SK-N-SH (cell line): Measurements from ENCODE around the gene PRDM13. TPM values are rescaled to one million over a fixed set of nuclear protein-coding genes. Genes with fewer than 3 reads are reported as not detected.

ENCODE experiments used
- CTCF ChIA-PET: fragments of 300-600, 350-600 bp; formaldehyde crosslinking; extraction: SDS; loops from one replicate; lab custom pipeline; 2021; lab: Yijun Ruan, JAX
- POLR2A ChIA-PET: fragments of 350-600 bp; sonication (Branson Sonifier 250); formaldehyde crosslinking; extraction: SDS; loops from one replicate; lab custom pipeline; 2020; ENCODE audit warnings: antibody characterized with exemption, inconsistent platforms; lab: Yijun Ruan, JAX
- DNase-seq: peaks from one replicate; pipeline ENCODE4 v3.0.0; 2012
- H2AFZ ChIP-seq: fragments of 200-600 bp; sonication (generic); 2 replicates; pipeline ENCODE4 v1.8.1; 2016; ENCODE audit warnings: antibody characterized with exemption, mild to moderate bottlenecking, low read depth
- H3F3A ChIP-seq: fragments of 200-600 bp; sonication (generic); replicated peaks from 2 replicates; pipeline ENCODE3; 2016; ENCODE audit warnings: antibody characterized with exemption, mild to moderate bottlenecking; ENCODE audit not compliant: insufficient read depth
- H3K27ac ChIP-seq, 2 experiments: fragments of 200-500 bp in 1 of 2; fragments of 200-600 bp in 1 of 2; sonication (Bioruptor generic) in 1 of 2; sonication (generic), shearing (Covaris generic) in 1 of 2; 2 replicates each; pipeline versions ENCODE4 v1.5.1 to v1.6.1; 2014 to 2016; ENCODE audit warnings: low read depth in 2 of 2, inconsistent platforms in 1 of 2, low read length in 1 of 2, mild to moderate bottlenecking in 1 of 2, mixed read lengths in 1 of 2
- H3K27me3 ChIP-seq: fragments of 200-600 bp; sonication (generic), shearing (Covaris generic); 2 replicates; pipeline ENCODE4 v1.6.1; 2016; ENCODE audit warnings: mixed run types; ENCODE audit not compliant: insufficient read depth
- H3K36me3 ChIP-seq, 2 experiments: fragments of 200-500 bp in 1 of 2; fragments of 200-600 bp in 1 of 2; sonication (Bioruptor generic) in 1 of 2; sonication (generic) in 1 of 2; replicated peaks in 1 of 2; 2 replicates each; pipeline versions ENCODE3 to v1.5.1; 2014 to 2016; ENCODE audit warnings: low read length in 1 of 2, mild to moderate bottlenecking in 1 of 2; ENCODE audit not compliant: insufficient read depth in 2 of 2, control insufficient read depth in 1 of 2
- H3K4me1 ChIP-seq, 2 experiments: fragments of 200-500 bp in 1 of 2; fragments of 200-600 bp in 1 of 2; sonication (Bioruptor generic) in 1 of 2; sonication (generic), shearing (Covaris generic) in 1 of 2; 2 replicates each; pipeline versions ENCODE4 v1.5.1 to v1.6.1; 2014 to 2016; ENCODE audit warnings: low read depth in 1 of 2, low read length in 1 of 2, mixed run types in 1 of 2; ENCODE audit not compliant: insufficient read depth in 2 of 2, control insufficient read depth in 1 of 2
- H3K4me2 ChIP-seq: fragments of 200-600 bp; sonication (generic), shearing (Covaris generic); 2 replicates; pipeline ENCODE4 v1.6.1; 2017; ENCODE audit warnings: mixed run types
- H3K4me3 ChIP-seq, 2 experiments: fragments of 200-500 bp in 1 of 2; fragments of 200-600 bp in 1 of 2; sonication (Bioruptor generic) in 1 of 2; sonication (generic), shearing (Covaris generic) in 1 of 2; 2 replicates each; pipeline versions ENCODE4 v1.5.1 to v1.8.1; 2014 to 2016; ENCODE audit warnings: low read depth in 2 of 2, inconsistent platforms in 1 of 2, low read length in 1 of 2, mild to moderate bottlenecking in 1 of 2, mixed read lengths in 1 of 2, moderate library complexity in 1 of 2
- H3K79me2 ChIP-seq: fragments of 200-600 bp; sonication (generic); 2 replicates; pipeline ENCODE4 v1.8.1; 2017; ENCODE audit warnings: mild to moderate bottlenecking; ENCODE audit not compliant: insufficient read depth
- H3K9ac ChIP-seq: fragments of 200-600 bp; sonication (generic); 2 replicates; pipeline ENCODE4 v1.6.1; 2017; ENCODE audit warnings: mixed run types
- H3K9me2 ChIP-seq: fragments of 200-600 bp; sonication (generic); 2 replicates; pipeline ENCODE4 v1.6.1; 2017; ENCODE audit warnings: mixed run types
- H3K9me3 ChIP-seq: fragments of 200-600 bp; sonication (generic); 2 replicates; pipeline ENCODE4 v1.6.1; 2017; ENCODE audit warnings: mixed run types, mild to moderate bottlenecking, moderate library complexity
- H4K20me1 ChIP-seq: fragments of 200-600 bp; sonication (generic); 2 replicates; pipeline ENCODE4 v1.6.1; 2017; ENCODE audit warnings: mild to moderate bottlenecking, mixed run types; ENCODE audit not compliant: insufficient read depth
- CHD2 ChIP-seq: fragments of 150-350 bp; IDR thresholded peaks from 2 replicates; pipeline ENCODE4 v1.6.1; 2018; ENCODE audit warnings: low read length; ENCODE audit not compliant: partially characterized antibody
- GATA2 ChIP-seq: sonication (generic); formaldehyde crosslinking; IDR thresholded peaks from 2 replicates; pipeline ENCODE4 v1.5.0; 2020; ENCODE audit warnings: mild to moderate bottlenecking, missing genetic modification reagents
- MXI1 ChIP-seq: IDR thresholded peaks from 2 replicates; pipeline ENCODE4 v1.6.1; 2012; ENCODE audit warnings: mild to moderate bottlenecking, low read depth, low read length, improper control_type of control experiment
- PBX3 ChIP-seq: IDR thresholded peaks from 2 replicates; pipeline ENCODE4; 2012
- REST ChIP-seq: IDR thresholded peaks from 2 replicates; pipeline ENCODE4 v1.6.1; 2012; ENCODE audit warnings: mild to moderate bottlenecking, low read depth, low read length, moderate library complexity
- SIN3A ChIP-seq: IDR thresholded peaks from 2 replicates; pipeline ENCODE4 v1.6.1; 2012; ENCODE audit warnings: low read depth, mild to moderate bottlenecking, low read length, moderate library complexity, borderline replicate concordance
- TCF12 ChIP-seq: IDR thresholded peaks from 2 replicates; pipeline ENCODE4 v1.4.0; 2012
- USF1 ChIP-seq: IDR thresholded peaks from 2 replicates; pipeline ENCODE4 v1.4.0; 2012; ENCODE audit warnings: low read depth, borderline replicate concordance
- YY1 ChIP-seq: IDR thresholded peaks from 2 replicates; pipeline ENCODE4 v1.4.0; 2012; ENCODE audit warnings: low read depth, mild to moderate bottlenecking
- ZBTB33 ChIP-seq: IDR thresholded peaks from 2 replicates; pipeline ENCODE4 v1.4.0; 2012; ENCODE audit warnings: low read depth, borderline replicate concordance
- WGBS: methylation state at CpG from one replicate; pipeline ENCODE4 v1.1.6; 2017; ENCODE audit warnings: low lambda C conversion rate; 5-methylcytosine and 5-hydroxymethylcytosine counted together
- polyA plus RNA-seq, 3 experiments: library from polyadenylated mRNA; depleted of rRNA; stranded (reverse); fragments of >200 nt; gene quantifications; 2 replicates each; pipeline ENCODE4 v1.2.3, GENCODE V29; 2012

PRDM13 gene
- polyA plus RNA-seq, 1 of the 3 experiments (the other 2 are of a cell fraction): 0.02 TPM

GRCh38 chr6:99588618-99589289, 17.9 kb upstream of the PRDM13 start (continued):
- no peak for TF ChIP-seq PBX3
- TF ChIP-seq CHD2: no peak
- TF ChIP-seq TCF12: no peak
- TF ChIP-seq, all 33 proteins: peak for 4

GRCh38 chr6:99589290-99589672, 17.4 kb upstream of the PRDM13 start:
- Histone ChIP-seq H3K9me3 (no peaks in the 10 kb centered on the region), H3K9me2 (no peaks in the 10 kb centered on the region), H2AFZ (peak overlapping the region; percentile 56; the same call in 1 of the 2 replicates), H3K4me2 (peak overlapping the region; percentile 89), H3F3A (no peaks in the 10 kb centered on the region), H3K79me2 (no peaks in the 10 kb centered on the region), H3K4me3 (peak overlapping the region; percentile 47 to 61), H3K4me1 (peaks cover 0 to 12% of the 10 kb centered on the region in 2 experiments; a peak in 1 of 4 replicates), H3K27ac (no peak overlapping the region), H4K20me1 (no peaks in the 10 kb centered on the region), H3K27me3 (peaks cover 39% of the 10 kb centered on the region), H3K36me3 (no peaks in the 10 kb centered on the region), H3K9ac (no peak overlapping the region)
- ChIA-PET POLR2A (interaction anchor here (0.8 kb wide), 1 partner anchor 21 kb away, joined by 4 read pairs; the partner anchor contains the start of gene CCNC), CTCF (interaction anchor here (0.7 to 2.8 kb wide), 19 partner anchors 12 to 279 kb away, joined by 3 to 35 read pairs (median 4); no protein-coding TSS in a partner anchor)
- peak; percentile 65 for DNase-seq
- TF ChIP-seq YY1 (no peak), SIN3A (no peak), USF1 (no peak), PBX3 (no peak), REST (no peak), TCF12 (no peak), GATA2 (CRISPR knock-in tag) (no peak), MXI1 (no peak), ZBTB33 (no peak)
- WGBS: 14% methylated on average over 11 of the region's 21 CpGs
